SU-DHL-6 (cell line): ENCODE measurements around the gene CCNJL.

ENCODE experiments used
- H2AFZ ChIP-seq: fragments of 200-600 bp; sonication (generic); 2 replicates; pipeline ENCODE4 v1.6.1; 2014; ENCODE audit warnings: low read depth, mild to moderate bottlenecking, moderate library complexity, mixed read lengths, antibody characterized with exemption, low read length; ENCODE audit not compliant: severe bottlenecking
- H3F3A ChIP-seq: fragments of 200-600 bp; shearing (Covaris generic); 2 replicates; pipeline ENCODE4 v1.6.0; 2016; ENCODE audit warnings: antibody characterized with exemption, mild to moderate bottlenecking; ENCODE audit not compliant: insufficient read depth
- H3K27ac ChIP-seq: fragments of 200-600 bp; sonication (generic); 2 replicates; pipeline ENCODE4 v1.5.1; 2016; ENCODE audit warnings: low read depth, mild to moderate bottlenecking, low read length, moderate library complexity, mixed read lengths
- H3K27me3 ChIP-seq: fragments of 200-600 bp; sonication (generic), shearing (Covaris generic); 2 replicates; pipeline ENCODE4 v1.6.0; 2014; ENCODE audit warnings: mild to moderate bottlenecking, low read length
- H3K36me3 ChIP-seq: fragments of 200-600 bp; sonication (generic); 2 replicates; pipeline ENCODE4 v1.6.1; 2014; ENCODE audit warnings: mild to moderate bottlenecking, low read length, mixed read lengths
- H3K4me2 ChIP-seq: fragments of 300-600, 200-600 bp; shearing (Covaris generic), sonication (generic); 2 replicates; pipeline ENCODE4 v1.6.0; 2014; ENCODE audit warnings: low read length, low read depth, mild to moderate bottlenecking; ENCODE audit not compliant: poor library complexity, severe bottlenecking
- H3K4me3 ChIP-seq: fragments of 200-600 bp; sonication (generic); 2 replicates; pipeline ENCODE4 v1.5.1; 2014; ENCODE audit warnings: antibody characterized with exemption, low read length, mild to moderate bottlenecking, mixed read lengths; ENCODE audit not compliant: insufficient read depth, poor library complexity, severe bottlenecking
- H3K79me2 ChIP-seq: fragments of 200-600 bp; sonication (generic); 2 replicates; pipeline ENCODE4 v1.6.1; 2014; ENCODE audit warnings: mild to moderate bottlenecking, low read length, moderate library complexity; ENCODE audit not compliant: insufficient read depth
- H3K9ac ChIP-seq: fragments of 200-600 bp; sonication (generic); 2 replicates; pipeline ENCODE4 v1.7.0; 2014; ENCODE audit warnings: mild to moderate bottlenecking, low read length
- H3K9me2 ChIP-seq: fragments of 200-600 bp; sonication (generic); replicated peaks from 2 replicates; pipeline ENCODE4 v1.6.1; 2014; ENCODE audit warnings: low read length; ENCODE audit not compliant: insufficient read depth
- H3K9me3 ChIP-seq: fragments of 200-600 bp; sonication (generic); 2 replicates; pipeline ENCODE4 v1.6.1; 2014; ENCODE audit warnings: low read length, mixed read lengths; ENCODE audit not compliant: insufficient read depth
- H4K20me1 ChIP-seq: fragments of 200-600 bp; sonication (generic); 2 replicates; pipeline ENCODE4 v1.6.1; 2014; ENCODE audit warnings: low read depth, mild to moderate bottlenecking, antibody characterized with exemption, low read length, moderate library complexity, mixed read lengths
- CTCF ChIP-seq: fragments of 200-600 bp; sonication (generic); IDR thresholded peaks from one replicate; pipeline ENCODE4 v1.5.1; 2017; ENCODE audit warnings: antibody characterized with exemption, mild to moderate bottlenecking, low read length, moderate library complexity; ENCODE audit not compliant: insufficient read depth, poor library complexity, severe bottlenecking
- EZH2phosphoT487 ChIP-seq: fragments of 200-600 bp; sonication (generic), shearing (Covaris generic); conservative IDR thresholded peaks from 2 replicates; pipeline ENCODE4 v1.6.1; 2018; ENCODE audit warnings: mild to moderate bottlenecking, antibody characterized with exemption, low read length, moderate library complexity, mixed read lengths

CCNJL gene

GRCh38 chr5:160325716-160326115 is 13.4 kb upstream of the CCNJL start:
- Histone ChIP-seq H3F3A (no peaks in the 10 kb centered on the region), H3K9ac (no peak overlapping the region), H3K27me3 (no peaks in the 10 kb centered on the region), H3K9me3 (no peaks in the 10 kb centered on the region), H3K9me2 (no peaks in the 10 kb centered on the region), H3K79me2 (no peaks in the 10 kb centered on the region), H3K4me3 (no peak overlapping the region), H3K4me2 (no peak overlapping the region), H3K36me3 (no peaks in the 10 kb centered on the region), H3K27ac (no peak overlapping the region), H2AFZ (no peak overlapping the region), H4K20me1 (no peaks in the 10 kb centered on the region)
- TF ChIP-seq CTCF (no peak), EZH2phosphoT487 (no peak)

- no peak for TF ChIP-seq EZH2phosphoT487
- TF ChIP-seq CTCF, result no peak
- H3K9me3 ChIP-seq, result no peaks in the 10 kb centered on the region
- H3K36me3 ChIP-seq, result no peaks in the 10 kb centered on the region
- H3K4me3 ChIP-seq, result no peak overlapping the region
- no peaks in the 10 kb centered on the region for H3K79me2 ChIP-seq
- no peak overlapping the region for H3K27ac ChIP-seq
- no peaks in the 10 kb centered on the region for H3K27me3 ChIP-seq
- no peak overlapping the region for H3K4me2 ChIP-seq
- H3F3A ChIP-seq, result no peaks in the 10 kb centered on the region
- H3K9ac ChIP-seq, result no peak overlapping the region
- H3K9me2 ChIP-seq, result no peaks in the 10 kb centered on the region
- H4K20me1 ChIP-seq, result no peaks in the 10 kb centered on the region
- no peak overlapping the region for H2AFZ ChIP-seq
Measured at GRCh38 chr5:160324886-160325285, 12.5 kb upstream of the CCNJL start.

- H3K79me2 ChIP-seq, result no peaks in the 10 kb centered on the region
- no peak overlapping the region for H3K4me2 ChIP-seq
- H3K36me3 ChIP-seq, result no peaks in the 10 kb centered on the region
- no peaks in the 10 kb centered on the region for H3K9me2 ChIP-seq
- H3K27me3 ChIP-seq, result no peaks in the 10 kb centered on the region
- no peak overlapping the region for H2AFZ ChIP-seq
- no peak overlapping the region for H3K4me3 ChIP-seq
- no peak overlapping the region for H3K9ac ChIP-seq
- H3K9me3 ChIP-seq, result no peaks in the 10 kb centered on the region
- no peaks in the 10 kb centered on the region for H3F3A ChIP-seq
- no peaks in the 10 kb centered on the region for H4K20me1 ChIP-seq
- no peak overlapping the region for H3K27ac ChIP-seq
- no peak for TF ChIP-seq EZH2phosphoT487
- no peak for TF ChIP-seq CTCF
Measured at GRCh38 chr5:160318409-160318808, 6.0 kb upstream of the CCNJL start.

- Histone ChIP-seq H3K36me3 (no peaks in the 10 kb centered on the region), H3F3A (no peaks in the 10 kb centered on the region), H3K9me3 (no peaks in the 10 kb centered on the region), H3K27ac (no peak overlapping the region), H3K79me2 (no peaks in the 10 kb centered on the region), H3K4me3 (no peak overlapping the region), H2AFZ (no peak overlapping the region), H3K27me3 (no peaks in the 10 kb centered on the region), H3K9me2 (no peaks in the 10 kb centered on the region), H3K9ac (no peak overlapping the region), H4K20me1 (no peaks in the 10 kb centered on the region), H3K4me2 (no peak overlapping the region)
- TF ChIP-seq CTCF, result no peak
Measured at GRCh38 chr5:160317434-160317833, 5.1 kb upstream of the CCNJL start.
